Adrenal gland (tissue), 5 donors: ENCODE results near the gene LMF1.

Experiments used
- POLR2A ChIP-seq, 2 donors: fragments of 450-650 bp; IDR thresholded peaks; one replicate each; pipeline ENCODE4 v1.6.1; 2017; ENCODE audit warnings: antibody characterized with exemption in 2 of 2, mild to moderate bottlenecking in 2 of 2, moderate library complexity in 1 of 2
- TF ChIP-seq, protein P1 (sequence below), 6 experiments: fragments of 450-650 bp in 4 of 6; fragments of 200-600 bp in 2 of 6; sonication (generic) in 1 of 6; IDR thresholded peaks; 1 replicate in 5 of 6; 2 replicates in 1 of 6; pipeline versions ENCODE4 v1.5.1 to v1.8.0; 2016 to 2021; ENCODE audit warnings: antibody characterized with exemption in 6 of 6, mild to moderate bottlenecking in 2 of 6, moderate library complexity in 1 of 6
- donor health status: DM: no; HTN: no; CAD: no.

DNA sequence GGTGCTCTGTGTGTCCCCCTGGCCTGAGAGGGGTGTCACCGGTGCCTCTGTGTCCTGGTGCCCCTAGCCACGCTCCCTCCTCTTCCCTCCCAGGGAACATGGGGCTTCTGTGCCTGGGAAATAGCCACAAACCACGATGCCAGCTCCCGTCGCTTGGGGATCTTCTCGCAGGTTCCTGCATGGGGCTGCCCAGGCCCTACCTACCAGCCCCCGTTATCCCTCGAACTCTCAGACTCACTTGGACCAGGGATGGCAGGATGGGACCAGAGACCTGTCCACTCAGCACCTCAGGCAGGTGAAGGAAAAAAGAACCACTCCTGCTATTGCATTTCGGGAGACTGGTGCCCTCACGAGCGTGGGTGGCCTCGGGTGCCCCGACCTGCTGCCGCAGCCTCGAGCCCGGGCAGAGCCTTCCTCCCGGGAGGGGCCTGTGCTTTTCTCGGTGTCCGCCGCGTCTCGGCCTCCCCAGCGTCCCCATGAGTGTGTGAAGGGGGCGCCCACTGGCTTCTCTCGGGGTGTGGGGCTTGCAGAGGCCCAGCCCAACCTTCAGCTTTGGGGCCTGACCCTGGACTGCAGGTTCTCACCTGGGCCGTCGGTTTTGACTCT, 129.2 kb downstream of the LMF1 start:
- TF ChIP-seq, protein P1, sequence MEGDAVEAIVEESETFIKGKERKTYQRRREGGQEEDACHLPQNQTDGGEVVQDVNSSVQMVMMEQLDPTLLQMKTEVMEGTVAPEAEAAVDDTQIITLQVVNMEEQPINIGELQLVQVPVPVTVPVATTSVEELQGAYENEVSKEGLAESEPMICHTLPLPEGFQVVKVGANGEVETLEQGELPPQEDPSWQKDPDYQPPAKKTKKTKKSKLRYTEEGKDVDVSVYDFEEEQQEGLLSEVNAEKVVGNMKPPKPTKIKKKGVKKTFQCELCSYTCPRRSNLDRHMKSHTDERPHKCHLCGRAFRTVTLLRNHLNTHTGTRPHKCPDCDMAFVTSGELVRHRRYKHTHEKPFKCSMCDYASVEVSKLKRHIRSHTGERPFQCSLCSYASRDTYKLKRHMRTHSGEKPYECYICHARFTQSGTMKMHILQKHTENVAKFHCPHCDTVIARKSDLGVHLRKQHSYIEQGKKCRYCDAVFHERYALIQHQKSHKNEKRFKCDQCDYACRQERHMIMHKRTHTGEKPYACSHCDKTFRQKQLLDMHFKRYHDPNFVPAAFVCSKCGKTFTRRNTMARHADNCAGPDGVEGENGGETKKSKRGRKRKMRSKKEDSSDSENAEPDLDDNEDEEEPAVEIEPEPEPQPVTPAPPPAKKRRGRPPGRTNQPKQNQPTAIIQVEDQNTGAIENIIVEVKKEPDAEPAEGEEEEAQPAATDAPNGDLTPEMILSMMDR (IDR thresholded peaks at IDR 0.05) = no peak
- TF ChIP-seq POLR2A (IDR thresholded peaks at IDR 0.05) = no peak
